Lower leg skin (tissue), 3 donors: Measurements from ENCODE around the gene ALOX5AP.

ENCODE experiments used
- CTCF ChIP-seq, 3 donors: fragments of 450-650 bp; IDR thresholded peaks; one replicate each; pipeline ENCODE4 v1.5.1; 2016; ENCODE audit warnings: antibody characterized with exemption in 3 of 3, mild to moderate bottlenecking in 3 of 3, moderate library complexity in 2 of 3
- POLR2A ChIP-seq, 2 donors: fragments of 450-650 bp; IDR thresholded peaks; one replicate each; pipeline ENCODE4 v1.6.1; 2016 to 2017; ENCODE audit warnings: antibody characterized with exemption in 2 of 2, mild to moderate bottlenecking in 1 of 2, moderate library complexity in 1 of 2

- TF ChIP-seq CTCF (IDR thresholded peaks at IDR 0.05) (no peak), POLR2A (IDR thresholded peaks at IDR 0.05) (no peak)
Observed at GRCh38 chr13:30731361-30732045, 3.8 kb upstream of the ALOX5AP start.
